ENCODE measurements around the gene CHKB. TPM values are rescaled to one million over a fixed set of nuclear protein-coding genes. Genes with fewer than 3 reads are reported as not detected.

The CHKB gene
- total and polyA plus RNA-seq, 2 of the 8 experiments (the other 6 are each of a cell fraction or from before 2014, with no cell fraction given), result 27.9 to 42.2 TPM

GRCh38 chr22:50606946-50607658 lies 24.5 kb upstream of the CHKB start (continued):
- TF ChIP-seq GABPA (IDR thresholded peaks at IDR 0.05; ENCODE audit: borderline replicate concordance, insufficient read depth, low read length), result no peak
- no peak for TF ChIP-seq TAF7 (optimal IDR thresholded peaks at IDR 0.05; ENCODE audit: borderline replicate concordance, low read depth, low read length)
- TF ChIP-seq GTF2F1 (IDR thresholded peaks at IDR 0.05; ENCODE audit: borderline replicate concordance, low read depth, low read length), result no peak
